ENCODE results near the gene COL11A2.
A peak's percentile ranks its signal among the peaks of the same experiment; 100 is the strongest.
"Not testable (repeated sequence)": the region's sequence is repeated elsewhere in the genome, so short reads cannot be mapped to it uniquely, and the experiment has no call there.

Gene COL11A2

DNA sequence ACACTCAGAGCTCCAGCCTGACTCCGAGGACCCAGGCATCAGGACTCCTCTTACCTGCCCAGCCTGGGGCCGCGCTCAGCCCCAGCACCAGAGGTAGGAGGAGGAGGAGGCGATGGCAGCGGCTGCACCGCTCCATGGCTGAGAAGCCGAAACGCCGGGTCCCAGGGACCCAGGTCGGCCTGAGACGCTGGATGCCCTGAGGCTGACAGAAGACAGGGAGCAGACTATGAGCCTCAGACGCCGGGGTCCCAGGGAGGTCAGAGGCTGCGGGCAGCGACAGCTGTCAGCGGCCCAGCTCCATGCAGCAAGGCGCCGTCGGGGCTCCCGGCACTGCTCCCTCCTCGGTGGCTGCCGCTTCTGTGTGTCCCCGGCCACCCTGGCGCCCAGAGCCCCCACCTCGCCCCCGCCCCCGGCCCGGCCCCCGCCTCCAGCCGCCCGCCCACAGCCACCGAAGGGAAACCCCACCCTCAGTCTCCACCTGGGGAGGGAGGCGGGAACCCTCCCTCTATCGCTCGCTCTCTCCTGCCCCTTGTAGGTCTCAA lies at the start of gene COL11A2:
Gene COL11A2 (minus strand): TSS at position 363 of the 542 bp plus-strand sequence. CDS start 227 bp downstream, at position 136.
- DNase-seq, result no peak

DNA sequence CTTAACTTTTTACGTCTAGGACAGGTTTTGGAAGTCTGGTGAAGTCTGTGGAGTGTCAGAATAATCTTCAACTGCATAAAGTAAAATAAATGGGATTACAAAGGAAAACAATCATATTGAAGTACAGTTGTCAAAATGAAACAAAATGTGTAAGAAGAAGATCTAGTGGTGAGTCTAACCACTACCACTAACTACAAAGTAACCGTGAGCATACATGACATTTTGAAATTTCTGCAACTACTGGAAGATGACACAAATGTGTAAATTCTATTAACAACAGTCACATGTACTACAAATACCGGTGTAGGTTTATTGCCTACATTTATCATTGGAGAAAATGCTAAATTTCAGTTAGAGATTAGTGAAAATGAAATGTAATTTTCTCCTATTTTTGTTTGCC lies 49.7 kb upstream of the COL11A2 start:
- DNase-seq, result no peak

DNA sequence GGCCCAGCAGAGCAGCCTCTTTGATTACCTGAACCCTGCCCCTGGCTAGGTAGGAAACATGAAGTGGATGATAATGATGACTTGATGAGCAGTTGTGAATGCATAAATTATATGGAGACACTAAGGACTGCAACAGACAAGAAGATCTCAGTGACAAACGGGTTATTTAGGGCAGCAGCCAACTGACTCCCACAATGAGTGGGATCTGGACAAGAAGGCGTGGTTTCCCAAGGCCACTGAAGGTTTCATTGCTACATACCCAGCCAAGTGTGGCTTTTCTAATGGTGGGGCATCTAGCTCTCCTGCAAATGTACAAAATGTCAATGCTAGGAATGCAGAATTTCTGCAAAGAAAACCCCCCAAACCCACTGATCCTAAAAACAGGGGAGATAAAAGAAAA lies 45.5 kb upstream of the COL11A2 start:
- DNase-seq, result no peak

DNA sequence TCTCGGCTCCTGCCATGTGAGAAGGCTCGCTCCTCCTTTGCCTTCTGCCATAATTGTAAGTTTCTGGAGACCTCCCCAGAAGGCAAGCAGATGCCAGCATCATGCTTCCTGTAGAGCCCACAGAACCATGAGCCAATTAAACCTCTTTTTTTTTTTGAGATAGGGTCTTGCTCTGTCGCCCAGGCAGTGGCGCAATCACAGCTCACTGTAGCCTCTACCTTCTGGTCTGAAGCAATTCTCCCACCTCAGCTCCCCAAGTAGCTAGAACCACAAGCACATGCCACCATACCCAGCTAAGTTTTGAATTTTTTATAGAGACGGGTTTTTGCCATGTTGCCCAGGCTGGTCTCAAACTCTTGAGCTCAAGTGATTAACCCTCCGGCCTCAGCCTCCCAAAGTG lies 44.6 kb upstream of the COL11A2 start:
- no peak for DNase-seq

GRCh38 chr6:33236328-33236727 lies 44.1 kb upstream of the COL11A2 start:
- DNase-seq, result no peak

GRCh38 chr6:33235221-33235634 lies 43.0 kb upstream of the COL11A2 start:
- DNase-seq, result no peak

GRCh38 chr6:33226503-33227120 lies 34.3 kb upstream of the COL11A2 start:
- not testable (repeated sequence) for DNase-seq

DNA sequence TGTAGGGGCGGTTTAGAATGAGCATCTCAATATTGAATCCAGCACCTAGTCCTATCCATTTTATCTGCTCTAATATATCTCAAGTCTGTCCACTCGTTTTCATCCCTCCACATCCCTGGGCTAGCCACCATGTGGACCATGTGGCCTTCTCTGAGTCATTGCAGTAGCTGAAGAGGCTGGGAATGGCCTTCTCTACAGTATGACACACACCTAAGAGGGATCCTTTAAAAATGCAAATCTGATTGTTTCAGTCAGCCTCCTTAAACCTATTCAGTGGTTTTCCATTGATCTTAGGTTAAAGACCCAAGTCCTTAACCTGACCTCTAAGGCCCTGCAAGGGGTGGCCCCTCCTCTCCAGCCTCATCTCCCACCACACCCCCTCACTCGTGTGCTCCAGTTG lies 25.4 kb upstream of the COL11A2 start:
- no peak for DNase-seq

DNA sequence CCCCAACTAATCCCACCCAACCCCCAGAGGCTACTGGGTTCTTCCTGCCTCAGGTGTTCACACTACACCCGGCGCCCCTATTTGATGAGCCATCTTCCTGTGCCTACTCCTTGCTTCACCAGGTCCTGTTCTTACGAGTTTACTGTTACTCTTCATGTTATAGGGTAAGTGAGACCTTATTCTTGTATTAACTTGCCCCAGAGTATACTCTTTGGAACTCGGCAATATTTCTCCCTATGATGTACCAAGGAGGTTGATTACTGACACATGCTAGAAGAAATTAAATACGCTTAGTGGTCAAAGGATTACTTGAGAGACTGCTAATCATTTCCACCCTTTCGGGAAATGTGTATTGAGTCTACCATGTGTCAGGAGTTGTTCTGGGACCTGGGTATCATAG lies 25.0 kb upstream of the COL11A2 start:
- no peak for DNase-seq

- DNase-seq, result peak; percentile 34
These were observed 23.9 kb upstream of the COL11A2 start for GRCh38 chr6:33216117-33216649.

GRCh38 chr6:33215271-33216116 lies 23.2 kb upstream of the COL11A2 start:
- no peak for DNase-seq

- DNase-seq, result no peak
These were observed 21.7 kb upstream of the COL11A2 start for GRCh38 chr6:33213989-33214335.

DNA sequence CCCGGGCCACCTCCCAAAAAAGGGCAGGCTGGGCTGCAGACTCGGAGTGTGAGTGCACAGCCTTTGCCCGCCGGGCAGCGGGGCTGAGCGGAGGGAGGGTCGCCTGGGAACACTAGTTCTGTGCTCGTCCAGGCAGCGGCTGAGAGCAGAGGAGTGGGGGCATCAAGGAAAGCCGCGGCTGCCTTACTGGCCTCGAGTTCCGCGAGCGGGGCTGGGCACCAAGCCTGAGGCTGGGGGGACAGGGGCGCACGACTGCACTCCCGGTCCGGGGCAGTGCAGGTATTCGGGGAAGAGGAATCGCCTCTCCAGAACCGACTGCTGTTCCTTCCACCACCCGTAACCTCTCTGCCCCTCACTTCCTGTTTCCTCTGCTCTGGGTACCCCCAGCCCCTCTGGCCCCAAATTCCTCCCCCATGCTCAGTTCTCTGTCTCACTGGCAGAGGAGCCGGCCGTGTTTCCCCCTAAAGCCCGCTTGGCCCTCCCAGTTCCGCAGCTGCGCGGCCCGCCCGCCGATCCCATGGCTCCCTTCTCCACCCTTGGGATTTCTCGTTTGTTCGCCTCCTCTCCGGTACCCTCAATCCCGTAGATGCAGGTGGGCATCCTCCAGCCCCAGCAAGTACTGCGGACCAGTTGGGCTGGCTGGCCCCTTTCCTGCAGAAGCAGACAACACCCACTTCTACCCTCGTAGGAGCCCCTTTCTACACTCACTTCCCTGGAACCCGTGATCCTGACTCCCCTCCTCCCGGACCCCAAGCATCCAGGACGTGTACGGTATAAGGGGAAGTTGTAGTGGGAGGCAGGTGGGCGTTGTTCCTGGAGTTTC lies 21.1 kb upstream of the COL11A2 start:
- DNase-seq, result peak; percentile 74

DNA sequence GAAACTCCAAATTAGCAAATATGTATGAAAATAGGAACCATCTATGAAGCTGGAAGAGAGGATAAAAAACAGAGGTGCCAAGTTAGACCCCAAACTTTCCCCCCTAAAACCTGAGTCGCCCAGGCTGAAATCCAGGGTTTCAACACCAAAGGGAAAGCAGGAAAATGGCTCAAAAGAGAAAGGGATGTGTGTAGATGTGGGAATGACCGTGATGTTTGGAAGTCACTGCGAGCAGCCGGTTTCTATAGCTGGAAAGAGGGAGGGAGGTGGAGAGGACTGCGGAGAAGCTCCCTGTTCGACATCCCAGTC lies 20.5 kb upstream of the COL11A2 start:
- no peak for DNase-seq

GRCh38 chr6:33211666-33212422 lies 19.6 kb upstream of the COL11A2 start:
- DNase-seq, result no peak

DNA sequence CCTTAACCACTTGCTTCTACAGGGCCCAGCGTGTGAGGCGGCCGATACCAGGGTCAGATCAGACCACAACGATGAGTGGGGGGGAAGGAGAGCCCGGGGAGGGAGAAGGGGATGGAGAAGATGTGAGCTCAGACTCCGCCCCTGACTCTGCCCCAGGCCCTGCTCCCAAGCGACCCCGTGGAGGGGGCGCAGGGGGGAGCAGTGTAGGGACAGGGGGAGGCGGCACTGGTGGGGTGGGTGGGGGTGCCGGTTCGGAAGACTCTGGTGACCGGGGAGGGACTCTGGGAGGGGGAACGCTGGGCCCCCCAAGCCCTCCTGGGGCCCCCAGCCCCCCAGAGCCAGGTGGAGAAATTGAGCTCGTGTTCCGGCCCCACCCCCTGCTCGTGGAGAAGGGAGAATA lies 18.9 kb upstream of the COL11A2 start:
- DNase-seq, result no peak

DNA sequence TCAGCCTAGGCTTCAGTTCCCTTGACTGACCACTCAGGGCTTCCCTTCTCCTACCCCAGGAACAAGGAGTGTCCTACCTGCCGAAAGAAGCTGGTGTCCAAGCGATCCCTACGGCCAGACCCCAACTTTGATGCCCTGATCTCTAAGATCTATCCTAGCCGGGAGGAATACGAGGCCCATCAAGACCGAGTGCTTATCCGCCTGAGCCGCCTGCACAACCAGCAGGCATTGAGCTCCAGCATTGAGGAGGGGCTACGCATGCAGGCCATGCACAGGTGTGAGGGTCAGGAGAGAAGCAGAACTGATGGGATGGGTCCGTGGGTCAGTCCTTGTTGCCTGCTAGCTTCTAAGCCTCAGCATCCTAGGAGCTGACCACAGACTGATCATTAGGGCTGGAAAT lies 17.6 kb upstream of the COL11A2 start:
- no peak for DNase-seq

DNA sequence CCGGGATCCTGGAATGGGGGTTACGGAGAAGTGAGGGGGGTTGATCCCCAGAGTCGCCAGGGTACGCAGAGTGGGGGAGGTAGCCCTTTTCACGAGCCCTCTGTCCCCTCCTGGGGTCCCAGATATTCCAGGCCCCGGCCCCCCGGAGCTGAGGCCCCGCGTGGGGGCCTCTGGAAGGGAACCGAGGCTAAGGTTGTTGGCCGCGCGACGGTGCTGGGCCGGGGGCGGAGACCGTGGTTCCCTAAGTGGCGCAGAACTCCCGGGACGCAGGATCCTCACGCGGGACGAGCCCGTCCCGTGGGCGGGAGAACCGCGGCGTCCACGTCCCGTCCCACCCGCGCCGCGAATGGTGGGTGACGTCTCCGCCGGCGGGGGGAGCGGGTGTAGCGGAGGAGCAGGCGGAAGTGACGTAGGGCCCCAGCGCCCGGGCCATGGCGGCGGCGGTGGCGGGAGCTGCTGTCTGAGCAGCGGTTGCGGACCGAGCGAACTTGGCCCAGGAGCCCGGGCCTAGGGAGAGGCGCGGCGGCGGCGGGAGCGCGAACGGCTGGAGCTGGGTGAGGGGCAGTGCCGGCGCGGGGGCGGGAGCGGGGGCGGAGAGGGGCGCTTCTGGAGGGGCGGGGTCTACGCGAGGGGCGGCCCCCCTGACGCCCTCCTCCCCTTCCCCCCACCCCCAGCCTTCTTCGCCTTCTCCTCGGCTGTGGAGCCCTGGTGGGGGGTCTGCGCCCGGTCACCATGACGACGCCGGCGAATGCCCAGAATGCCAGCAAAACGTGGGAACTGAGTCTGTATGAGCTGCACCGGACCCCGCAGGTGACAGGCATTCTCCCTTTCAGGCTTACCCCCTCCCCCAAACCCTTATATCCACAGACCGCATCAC lies 16.1 kb upstream of the COL11A2 start, which contains the start of gene RING1:
Gene RING1 (plus strand): TSS at position 410 of the 877 bp plus-strand sequence. CDS start 323 bp downstream, at position 733.
- DNase-seq, result peak; percentile 92

GRCh38 chr6:33207552-33208090 lies 15.4 kb upstream of the COL11A2 start:
- peak; percentile 81 for DNase-seq

DNA sequence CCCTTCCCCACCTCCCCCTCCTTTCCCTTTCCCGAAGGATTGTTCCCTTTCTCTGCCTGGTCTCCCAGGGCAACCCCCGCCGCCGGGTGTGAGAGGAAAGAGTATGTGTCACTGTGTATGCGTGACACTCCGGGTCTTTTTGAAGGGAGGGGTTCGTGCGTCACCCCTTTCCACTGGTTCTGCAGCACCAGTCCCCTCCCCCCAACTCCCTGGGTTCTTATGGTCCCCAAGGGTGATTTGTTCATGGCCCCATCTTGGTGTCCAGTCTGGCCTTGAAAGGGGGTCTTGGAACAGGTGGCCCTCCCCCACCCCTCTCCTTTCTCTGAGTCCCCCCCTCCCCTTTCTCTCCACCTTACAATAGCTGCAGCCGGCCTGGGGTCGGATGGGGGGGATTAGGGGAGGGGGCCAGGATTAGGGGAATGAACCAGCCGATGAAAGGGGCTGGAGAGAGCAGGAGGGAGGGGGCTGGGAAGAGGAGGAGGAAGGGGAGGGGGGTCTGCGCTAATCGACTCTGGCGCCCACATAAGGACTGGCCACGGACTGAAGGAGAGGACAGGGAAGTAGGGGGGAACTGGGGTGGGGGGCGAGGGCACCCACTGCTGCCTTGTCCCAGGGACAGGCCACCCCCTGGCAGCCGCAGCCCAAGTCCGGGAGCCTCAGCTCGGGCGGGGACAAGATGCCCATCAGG lies 14.7 kb upstream of the COL11A2 start:
- peak; percentile 43 for DNase-seq
